ENCODE measurements around the gene CYP4F11.
"Not testable (repeated sequence)": the region's sequence is repeated elsewhere in the genome, so short reads cannot be mapped to it uniquely, and the experiment has no call there.

CYP4F11 gene

GRCh38 chr19:15919243-15919642, 15.1 kb downstream of the CYP4F11 start:
- DNase-seq, result no peak

- DNase-seq, result no peak
Measured at GRCh38 chr19:15915109-15915508, 19.2 kb downstream of the CYP4F11 start.

GRCh38 chr19:15913830-15914229, 20.5 kb downstream of the CYP4F11 start:
- no peak for DNase-seq

- no peak for DNase-seq
Measured at GRCh38 chr19:15913384-15913783, 20.9 kb downstream of the CYP4F11 start.

GRCh38 chr19:15911599-15912235, 22.6 kb downstream of the CYP4F11 start:
- DNase-seq, result no peak

GRCh38 chr19:15905026-15905425, 29.3 kb downstream of the CYP4F11 start:
- no peak for DNase-seq

- not testable (repeated sequence) for DNase-seq
Measured at GRCh38 chr19:15902898-15903297, 31.4 kb downstream of the CYP4F11 start.

- no peak for DNase-seq
Measured at GRCh38 chr19:15902254-15902653, 32.1 kb downstream of the CYP4F11 start.

GRCh38 chr19:15900504-15900903, 33.8 kb downstream of the CYP4F11 start:
- DNase-seq, result no peak

GRCh38 chr19:15900032-15900431, 34.3 kb downstream of the CYP4F11 start:
- not testable (repeated sequence) for DNase-seq

GRCh38 chr19:15899561-15899960, 34.8 kb downstream of the CYP4F11 start:
- not testable (repeated sequence) for DNase-seq

- DNase-seq, result no peak
Measured at GRCh38 chr19:15897738-15898276, 36.5 kb downstream of the CYP4F11 start, which contains the start of gene CYP4F2. TSS of gene CYP4F2 (minus strand) at chr19:15898074. CDS start at chr19:15897611, 463 bp downstream.

- DNase-seq, result no peak
Measured at GRCh38 chr19:15897026-15897737, 37.1 kb downstream of the CYP4F11 start.

GRCh38 chr19:15895876-15896430, 38.4 kb downstream of the CYP4F11 start:
- DNase-seq, result no peak

GRCh38 chr19:15894359-15894758, 40.0 kb downstream of the CYP4F11 start:
- DNase-seq, result no peak

GRCh38 chr19:15893477-15893876, 40.9 kb downstream of the CYP4F11 start:
- no peak for DNase-seq

- DNase-seq, result no peak
Measured at GRCh38 chr19:15892012-15892411, 42.3 kb downstream of the CYP4F11 start.

GRCh38 chr19:15891434-15891833, 42.9 kb downstream of the CYP4F11 start:
- no peak for DNase-seq

GRCh38 chr19:15889339-15889738, 45.0 kb downstream of the CYP4F11 start:
- DNase-seq, result not testable (repeated sequence)

GRCh38 chr19:15885919-15886318, 48.4 kb downstream of the CYP4F11 start:
- no peak for DNase-seq

GRCh38 chr19:15885167-15885566, 49.2 kb downstream of the CYP4F11 start:
- no peak for DNase-seq

- DNase-seq, result not testable (repeated sequence)
Measured at GRCh38 chr19:15883329-15883728, 51.0 kb downstream of the CYP4F11 start.

GRCh38 chr19:15874821-15875474, 59.4 kb downstream of the CYP4F11 start:
- DNase-seq, result no peak

Data from stimulated activated CD4-positive, alpha-beta T cell treated with anti-CD3 and anti-CD28 coated beads, Interleukin-15, amount 100 ng/mL, for 24 hours (primary cell).